Brain microvascular endothelial cell (primary cell): ENCODE measurements around the gene OSBPL5.

Experiments
- DNase-seq: peaks from one replicate; pipeline ENCODE4 v3.0.0-alpha.2; 2020
- H3K27ac ChIP-seq: fragments of 250-450 bp; sonication (Bioruptor Pico); 2 replicates; pipeline ENCODE4 v1.5.1; 2020; ENCODE audit warnings: mild to moderate bottlenecking, moderate library complexity
- H3K27me3 ChIP-seq: fragments of 250-450 bp; sonication (Bioruptor Pico); replicated peaks from 2 replicates; pipeline ENCODE4 v1.5.1; 2020; ENCODE audit warnings: mild to moderate bottlenecking
- H3K36me3 ChIP-seq: fragments of 250-450 bp; sonication (Bioruptor Pico); replicated peaks from 2 replicates; pipeline ENCODE4 v1.5.1; 2020; ENCODE audit warnings: mild to moderate bottlenecking
- H3K4me3 ChIP-seq: 2 replicates; pipeline ENCODE4 v1.5.1; 2011; ENCODE audit warnings: low read depth, mild to moderate bottlenecking, control low read depth, low read length, moderate library complexity
- in situ Hi-C: cut with HindIII; loops from 2 replicates; pipeline ENCODE4 v1.10.0; 2017; ENCODE audit warnings: low sequenced_read_pairs, low pct_ligation_motif_present
- TF ChIP-seq, protein P1 (sequence below): IDR thresholded peaks from 2 replicates; pipeline ENCODE4 v1.5.1; 2011; ENCODE audit warnings: low read depth, mild to moderate bottlenecking, moderate library complexity, low read length, control low read depth, inconsistent platforms; ENCODE audit errors: missing control alignments

The OSBPL5 gene

DNA sequence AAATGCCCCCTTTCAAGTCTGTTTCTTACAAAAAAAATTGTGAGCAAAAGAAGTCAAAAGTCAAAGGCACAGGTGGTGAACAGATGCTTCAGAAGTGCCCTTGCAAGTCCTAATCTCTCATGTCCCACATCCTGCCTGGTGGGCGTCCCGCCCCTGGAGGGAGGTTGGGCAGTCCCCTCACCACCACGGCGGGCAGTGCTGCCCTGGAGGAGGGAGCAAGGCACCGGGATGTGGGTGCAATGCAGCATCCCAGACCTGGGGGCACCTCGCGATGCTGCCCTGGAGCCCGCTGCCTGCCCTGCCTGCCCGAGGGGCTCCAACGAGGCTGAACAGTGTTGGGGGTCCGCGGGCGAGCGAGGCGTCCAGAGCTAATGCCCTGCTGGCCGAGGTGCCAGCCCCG is 37.6 kb upstream of the OSBPL5 start:
- DNase-seq: no peak
- Histone ChIP-seq H3K27ac (no peak overlapping the region), H3K4me3 (no peak overlapping the region), H3K27me3 (peaks cover 52% of the 10 kb centered on the region), H3K36me3 (no peaks in the 10 kb centered on the region)
- in situ Hi-C loops: no loop called here
- TF ChIP-seq, protein P1, sequence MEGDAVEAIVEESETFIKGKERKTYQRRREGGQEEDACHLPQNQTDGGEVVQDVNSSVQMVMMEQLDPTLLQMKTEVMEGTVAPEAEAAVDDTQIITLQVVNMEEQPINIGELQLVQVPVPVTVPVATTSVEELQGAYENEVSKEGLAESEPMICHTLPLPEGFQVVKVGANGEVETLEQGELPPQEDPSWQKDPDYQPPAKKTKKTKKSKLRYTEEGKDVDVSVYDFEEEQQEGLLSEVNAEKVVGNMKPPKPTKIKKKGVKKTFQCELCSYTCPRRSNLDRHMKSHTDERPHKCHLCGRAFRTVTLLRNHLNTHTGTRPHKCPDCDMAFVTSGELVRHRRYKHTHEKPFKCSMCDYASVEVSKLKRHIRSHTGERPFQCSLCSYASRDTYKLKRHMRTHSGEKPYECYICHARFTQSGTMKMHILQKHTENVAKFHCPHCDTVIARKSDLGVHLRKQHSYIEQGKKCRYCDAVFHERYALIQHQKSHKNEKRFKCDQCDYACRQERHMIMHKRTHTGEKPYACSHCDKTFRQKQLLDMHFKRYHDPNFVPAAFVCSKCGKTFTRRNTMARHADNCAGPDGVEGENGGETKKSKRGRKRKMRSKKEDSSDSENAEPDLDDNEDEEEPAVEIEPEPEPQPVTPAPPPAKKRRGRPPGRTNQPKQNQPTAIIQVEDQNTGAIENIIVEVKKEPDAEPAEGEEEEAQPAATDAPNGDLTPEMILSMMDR: no peak

DNA sequence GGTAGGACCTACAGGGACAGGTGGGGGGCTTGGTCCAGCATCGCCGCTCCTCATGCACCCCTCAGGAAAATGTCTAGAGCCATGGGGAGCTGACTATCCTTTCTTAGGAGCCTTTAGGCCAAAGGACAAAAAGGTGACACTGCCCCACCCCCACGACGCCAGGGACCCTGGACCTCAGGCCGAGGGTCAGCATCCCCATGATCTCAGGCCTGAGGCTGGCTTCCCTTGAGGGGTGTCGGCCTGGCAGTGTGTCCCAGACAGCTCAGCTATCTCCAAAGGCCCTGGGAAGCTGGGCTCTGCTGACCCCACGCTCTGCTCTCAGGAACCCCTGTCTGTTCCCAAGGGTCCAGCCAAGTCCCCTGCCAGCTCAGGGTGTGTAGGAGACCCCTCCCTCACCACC is 37.2 kb upstream of the OSBPL5 start:
- Histone ChIP-seq H3K4me3 (no peak overlapping the region), H3K27ac (no peak overlapping the region), H3K27me3 (peaks cover 54% of the 10 kb centered on the region), H3K36me3 (no peaks in the 10 kb centered on the region)
- DNase-seq: no peak
- TF ChIP-seq, protein P1: no peak
- in situ Hi-C loops: no loop called here

DNA sequence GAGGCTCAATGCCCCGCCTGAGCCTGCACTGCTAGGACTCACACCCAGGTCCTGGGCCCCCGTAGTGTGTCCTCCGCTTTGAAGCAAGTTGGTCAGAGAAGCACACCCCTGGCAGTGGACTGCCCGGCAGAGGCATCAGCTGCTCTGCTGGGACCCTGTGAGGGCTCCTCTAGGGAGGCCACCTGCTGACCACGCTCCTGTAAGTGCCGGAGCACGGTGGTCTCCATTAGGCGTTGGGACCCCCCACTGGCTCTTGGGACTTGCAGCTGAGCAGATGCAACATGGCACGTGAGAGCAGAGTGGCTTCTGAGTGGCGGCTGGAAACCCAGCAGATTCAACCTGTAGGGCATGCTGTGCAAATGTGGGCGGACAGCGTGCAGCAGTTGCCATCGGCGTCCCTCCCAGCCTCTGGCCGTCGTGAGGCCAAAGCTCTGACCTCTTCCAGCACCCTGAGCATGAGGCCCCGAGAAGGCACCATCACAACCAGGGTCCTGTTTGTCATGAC is 36.6 kb upstream of the OSBPL5 start:
- Histone ChIP-seq H3K27ac (no peak overlapping the region), H3K4me3 (no peak overlapping the region), H3K27me3 (peaks cover 54% of the 10 kb centered on the region), H3K36me3 (no peaks in the 10 kb centered on the region)
- DNase-seq: no peak
- in situ Hi-C loops: no loop called here
- TF ChIP-seq, protein P1: no peak

DNA sequence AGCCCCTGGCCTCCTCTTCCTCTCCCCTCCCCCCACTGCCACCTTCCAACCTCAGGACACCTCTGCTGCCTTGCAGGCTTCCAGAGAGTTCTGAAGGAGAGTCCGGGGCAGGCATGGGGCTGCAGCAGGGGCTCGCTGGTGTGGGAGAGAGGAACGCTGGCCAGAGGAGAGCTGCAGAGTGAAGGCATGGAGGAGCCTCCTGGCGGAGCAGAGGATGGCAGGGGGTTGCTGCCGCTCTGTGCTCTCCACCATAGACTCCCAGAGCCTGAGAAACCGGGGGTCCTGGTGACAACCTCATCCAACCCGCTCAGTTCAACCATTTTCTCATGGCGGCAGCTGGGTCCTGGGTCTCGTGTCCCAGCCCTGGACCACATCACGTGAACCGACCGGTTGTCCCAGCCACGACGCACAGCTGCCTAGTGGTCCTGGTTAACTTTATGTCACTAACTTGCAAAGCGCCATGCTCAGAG is 36.0 kb upstream of the OSBPL5 start:
- in situ Hi-C loops: no loop called here
- Histone ChIP-seq H3K27ac (no peak overlapping the region), H3K27me3 (peaks cover 54% of the 10 kb centered on the region), H3K36me3 (no peaks in the 10 kb centered on the region), H3K4me3 (no peak overlapping the region)
- TF ChIP-seq, protein P1: no peak
- no peak for DNase-seq

DNA sequence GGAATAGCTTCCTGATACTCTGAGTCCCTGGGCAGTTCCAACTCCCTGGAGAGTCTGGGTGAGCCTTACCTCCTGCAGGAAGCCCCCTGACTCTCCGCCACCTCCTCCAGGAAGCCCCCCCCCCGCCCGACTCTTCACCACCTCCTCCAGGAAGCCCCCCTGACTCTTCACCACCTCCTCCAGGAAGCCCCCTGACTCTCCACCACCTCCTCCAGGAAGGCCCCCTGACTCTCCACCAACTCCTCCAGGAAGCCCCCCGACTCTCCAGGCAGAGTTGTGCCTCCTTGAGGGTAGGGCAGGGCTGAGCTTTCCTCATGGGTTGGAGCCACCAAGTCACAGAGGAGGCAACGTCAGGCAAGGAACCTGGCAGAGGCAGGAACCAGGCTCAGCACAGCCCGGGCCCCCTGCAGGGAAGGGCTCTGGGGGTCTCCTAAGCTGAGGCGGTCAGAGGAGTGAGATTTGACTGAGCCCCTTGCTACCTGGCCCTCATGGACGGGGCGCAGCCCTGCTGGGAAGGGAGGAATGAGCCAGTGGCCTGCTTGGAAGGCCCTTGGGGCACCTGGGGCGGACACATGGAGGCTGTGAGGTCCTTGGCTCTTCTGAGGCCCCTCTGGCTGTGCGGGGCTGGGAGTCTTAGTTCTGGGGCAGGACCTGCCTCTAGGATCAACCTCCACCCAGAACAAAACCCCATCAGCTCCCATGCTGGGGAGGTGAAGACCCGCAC is 35.4 kb upstream of the OSBPL5 start:
- Histone ChIP-seq H3K27ac (no peak overlapping the region), H3K27me3 (peaks cover 53% of the 10 kb centered on the region), H3K4me3 (no peak overlapping the region), H3K36me3 (no peaks in the 10 kb centered on the region)
- TF ChIP-seq, protein P1: no peak
- no peak for DNase-seq
- in situ Hi-C loops: no loop called here
